Sigmoid colon (tissue), 4 donors: ENCODE data around the gene IL12A.

Experiments used
- EP300 ChIP-seq, 4 donors: sonication (generic); formaldehyde crosslinking; IDR thresholded peaks; one replicate each; pipeline ENCODE4 v1.6.1; 2017; ENCODE audit warnings: antibody characterized with exemption in 4 of 4
- POLR2A ChIP-seq, 2 donors: fragments of 450-650 bp; IDR thresholded peaks; one replicate each; pipeline ENCODE4 v1.6.1; 2016; ENCODE audit warnings: antibody characterized with exemption in 2 of 2, mild to moderate bottlenecking in 2 of 2, moderate library complexity in 2 of 2
- POLR2AphosphoS5 ChIP-seq, 4 donors: sonication (generic); formaldehyde crosslinking; IDR thresholded peaks; one replicate each; pipeline ENCODE4 v1.6.1; 2017; ENCODE audit warnings: antibody characterized with exemption in 4 of 4
- TF ChIP-seq, protein P1 (sequence below), 4 experiments: fragments of 450-650 bp in 3 of 4; fragments of 200-600 bp in 1 of 4; IDR thresholded peaks; one replicate each; pipeline ENCODE4 v1.5.1; 2016 to 2019; ENCODE audit warnings: antibody characterized with exemption in 4 of 4, mild to moderate bottlenecking in 3 of 4, moderate library complexity in 2 of 4

GRCh38 chr3:159960188-159961148 lies 28.2 kb upstream of the IL12A start:
- TF ChIP-seq POLR2A (IDR thresholded peaks at IDR 0.05) (no peak), POLR2AphosphoS5 (IDR thresholded peaks at IDR 0.05) (no peak), EP300 (IDR thresholded peaks at IDR 0.05) (no peak)
- TF ChIP-seq, protein P1, sequence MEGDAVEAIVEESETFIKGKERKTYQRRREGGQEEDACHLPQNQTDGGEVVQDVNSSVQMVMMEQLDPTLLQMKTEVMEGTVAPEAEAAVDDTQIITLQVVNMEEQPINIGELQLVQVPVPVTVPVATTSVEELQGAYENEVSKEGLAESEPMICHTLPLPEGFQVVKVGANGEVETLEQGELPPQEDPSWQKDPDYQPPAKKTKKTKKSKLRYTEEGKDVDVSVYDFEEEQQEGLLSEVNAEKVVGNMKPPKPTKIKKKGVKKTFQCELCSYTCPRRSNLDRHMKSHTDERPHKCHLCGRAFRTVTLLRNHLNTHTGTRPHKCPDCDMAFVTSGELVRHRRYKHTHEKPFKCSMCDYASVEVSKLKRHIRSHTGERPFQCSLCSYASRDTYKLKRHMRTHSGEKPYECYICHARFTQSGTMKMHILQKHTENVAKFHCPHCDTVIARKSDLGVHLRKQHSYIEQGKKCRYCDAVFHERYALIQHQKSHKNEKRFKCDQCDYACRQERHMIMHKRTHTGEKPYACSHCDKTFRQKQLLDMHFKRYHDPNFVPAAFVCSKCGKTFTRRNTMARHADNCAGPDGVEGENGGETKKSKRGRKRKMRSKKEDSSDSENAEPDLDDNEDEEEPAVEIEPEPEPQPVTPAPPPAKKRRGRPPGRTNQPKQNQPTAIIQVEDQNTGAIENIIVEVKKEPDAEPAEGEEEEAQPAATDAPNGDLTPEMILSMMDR (IDR thresholded peaks at IDR 0.05) = no peak
